Gastroesophageal sphincter (tissue), 3 donors: Measurements from ENCODE around the gene FSTL1.

Experiments
- EP300 ChIP-seq: sonication (generic); formaldehyde crosslinking; IDR thresholded peaks from one replicate; pipeline ENCODE4 v1.6.1; 2017; ENCODE audit warnings: antibody characterized with exemption, mild to moderate bottlenecking
- POLR2A ChIP-seq, 2 donors: fragments of 450-650 bp; IDR thresholded peaks; one replicate each; pipeline ENCODE4 v1.6.1; 2017; ENCODE audit warnings: antibody characterized with exemption in 2 of 2, mild to moderate bottlenecking in 2 of 2, moderate library complexity in 1 of 2
- TF ChIP-seq, protein P1 (sequence below), 4 experiments: fragments of 200-600 bp in 2 of 4; fragments of 450-650 bp in 2 of 4; sonication (generic) in 1 of 4; IDR thresholded peaks; one replicate each; pipeline ENCODE4 v1.5.1; 2017 to 2019; ENCODE audit warnings: antibody characterized with exemption in 4 of 4, mild to moderate bottlenecking in 2 of 4, moderate library complexity in 2 of 4

DNA sequence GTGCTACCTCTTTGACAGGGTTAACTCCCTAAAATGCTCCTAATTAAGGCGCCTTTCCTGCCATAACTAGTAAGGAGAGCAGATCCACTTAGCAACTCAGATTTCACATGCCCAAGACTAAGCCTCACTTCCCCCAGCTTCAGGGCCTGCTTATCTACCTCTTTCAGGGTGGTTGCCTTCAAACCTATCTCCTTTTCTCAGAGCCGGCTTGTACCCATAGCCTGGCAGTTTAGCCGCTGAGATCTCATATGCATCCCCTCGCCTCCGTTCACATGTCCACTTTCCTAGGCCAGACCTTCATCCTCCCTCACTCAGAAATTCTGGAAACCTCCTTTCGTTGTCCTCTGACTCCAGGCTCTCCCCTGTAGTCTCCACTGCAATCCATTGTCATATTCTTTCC is 1.0 kb upstream of the FSTL1 start:
- TF ChIP-seq, protein P1, sequence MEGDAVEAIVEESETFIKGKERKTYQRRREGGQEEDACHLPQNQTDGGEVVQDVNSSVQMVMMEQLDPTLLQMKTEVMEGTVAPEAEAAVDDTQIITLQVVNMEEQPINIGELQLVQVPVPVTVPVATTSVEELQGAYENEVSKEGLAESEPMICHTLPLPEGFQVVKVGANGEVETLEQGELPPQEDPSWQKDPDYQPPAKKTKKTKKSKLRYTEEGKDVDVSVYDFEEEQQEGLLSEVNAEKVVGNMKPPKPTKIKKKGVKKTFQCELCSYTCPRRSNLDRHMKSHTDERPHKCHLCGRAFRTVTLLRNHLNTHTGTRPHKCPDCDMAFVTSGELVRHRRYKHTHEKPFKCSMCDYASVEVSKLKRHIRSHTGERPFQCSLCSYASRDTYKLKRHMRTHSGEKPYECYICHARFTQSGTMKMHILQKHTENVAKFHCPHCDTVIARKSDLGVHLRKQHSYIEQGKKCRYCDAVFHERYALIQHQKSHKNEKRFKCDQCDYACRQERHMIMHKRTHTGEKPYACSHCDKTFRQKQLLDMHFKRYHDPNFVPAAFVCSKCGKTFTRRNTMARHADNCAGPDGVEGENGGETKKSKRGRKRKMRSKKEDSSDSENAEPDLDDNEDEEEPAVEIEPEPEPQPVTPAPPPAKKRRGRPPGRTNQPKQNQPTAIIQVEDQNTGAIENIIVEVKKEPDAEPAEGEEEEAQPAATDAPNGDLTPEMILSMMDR (IDR thresholded peaks at IDR 0.05): no peak
- TF ChIP-seq POLR2A (IDR thresholded peaks at IDR 0.05): no peak
- no peak for TF ChIP-seq EP300
